Keratinocyte (primary cell): ENCODE measurements around the gene EPB41. TPM values are rescaled to one million over a fixed set of nuclear protein-coding genes. Genes with fewer than 3 reads are reported as not detected.

ENCODE experiments used
- DNase-seq: peaks from one replicate; pipeline ENCODE4 v3.0.0-alpha.2; 2011; ENCODE audit warnings: low read depth, missing footprints, low spot score
- FAIRE-seq: peaks from 2 replicates; lab custom pipeline; 2011; peaks lifted over from hg19 to GRCh38; lab: Jason Lieb, UNC
- H2AFZ ChIP-seq: 2 replicates; pipeline ENCODE4 v1.6.0; 2012; ENCODE audit warnings: low read length, control low read depth, inconsistent platforms; ENCODE audit not compliant: control insufficient read depth
- H3K27ac ChIP-seq: 2 replicates; pipeline ENCODE4 v1.5.1; 2011; ENCODE audit warnings: low read length; ENCODE audit not compliant: control insufficient read depth, insufficient read depth
- H3K27me3 ChIP-seq: 3 replicates; pipeline ENCODE4 v1.6.0; 2011; ENCODE audit warnings: low read length; ENCODE audit not compliant: control insufficient read depth, insufficient read depth; ENCODE audit errors: extremely low read depth
- H3K36me3 ChIP-seq, 2 experiments: 2 replicates in 1 of 2; 3 replicates in 1 of 2; pipeline ENCODE4 v1.5.1; 2011; ENCODE audit warnings: low read length in 2 of 2, mild to moderate bottlenecking in 1 of 2; ENCODE audit not compliant: control insufficient read depth in 2 of 2, insufficient read depth in 2 of 2; ENCODE audit errors: extremely low read depth in 1 of 2
- H3K4me1 ChIP-seq: 3 replicates; pipeline ENCODE4 v1.5.1; 2011; ENCODE audit warnings: low read length; ENCODE audit not compliant: control insufficient read depth, insufficient read depth; ENCODE audit errors: extremely low read depth
- H3K4me2 ChIP-seq: 3 replicates; pipeline ENCODE4 v1.6.0; 2011; ENCODE audit warnings: low read depth, low read length; ENCODE audit not compliant: control insufficient read depth, insufficient read depth; ENCODE audit errors: extremely low read depth
- H3K4me3 ChIP-seq, 3 experiments: fragments of 200-600 bp in 1 of 3; sonication (generic) in 1 of 3; 2 replicates in 2 of 3; 3 replicates in 1 of 3; pipeline ENCODE4 v1.5.1; 2011 to 2016; ENCODE audit warnings: low read length in 3 of 3, mild to moderate bottlenecking in 3 of 3, control low read depth in 2 of 3, inconsistent platforms in 1 of 3, low read depth in 1 of 3, mixed read lengths in 1 of 3, mixed run types in 1 of 3, moderate library complexity in 1 of 3; ENCODE audit not compliant: control insufficient read depth in 2 of 3, insufficient read depth in 2 of 3; ENCODE audit errors: extremely low read depth in 1 of 3
- H3K79me2 ChIP-seq: 2 replicates; pipeline ENCODE4 v1.6.0; 2012; ENCODE audit warnings: low read length; ENCODE audit not compliant: control insufficient read depth, insufficient read depth
- H3K9ac ChIP-seq: 3 replicates; pipeline ENCODE4 v1.6.0; 2011; ENCODE audit warnings: low read length; ENCODE audit not compliant: control insufficient read depth, insufficient read depth; ENCODE audit errors: extremely low read depth
- H3K9me1 ChIP-seq: 3 replicates; pipeline ENCODE4 v1.6.0; 2011; ENCODE audit warnings: low read length; ENCODE audit not compliant: control insufficient read depth, insufficient read depth; ENCODE audit errors: extremely low read depth
- H3K9me3 ChIP-seq: 2 replicates; pipeline ENCODE4 v1.5.1; 2012; ENCODE audit warnings: low read depth, low read length; ENCODE audit not compliant: control insufficient read depth
- H4K20me1 ChIP-seq: 3 replicates; pipeline ENCODE4 v1.6.0; 2011; ENCODE audit warnings: low read length; ENCODE audit not compliant: control insufficient read depth, insufficient read depth; ENCODE audit errors: extremely low read depth
- CTCF ChIP-seq, 3 experiments: IDR thresholded peaks in 1 of 3; conservative IDR thresholded peaks in 1 of 3; optimal IDR thresholded peaks in 1 of 3; 2 replicates in 2 of 3; 3 replicates in 1 of 3; pipeline versions ENCODE3 to v1.5.1; 2011; ENCODE audit warnings: low read length in 3 of 3, mild to moderate bottlenecking in 3 of 3, moderate library complexity in 2 of 3, control low read depth in 1 of 3, inconsistent platforms in 1 of 3; ENCODE audit not compliant: insufficient read depth in 2 of 3; ENCODE audit errors: extremely low read depth in 1 of 3
- EZH2 ChIP-seq: IDR thresholded peaks from one replicate; pipeline ENCODE4 v1.6.1; 2012; ENCODE audit warnings: inconsistent platforms, mild to moderate bottlenecking, low read length, moderate library complexity
- dilution Hi-C: fragments of 300-500 bp; cut with MboI; formaldehyde crosslinking; loops from one replicate; pipeline ENCODE4 v1.7.0; 2020; ENCODE audit warnings: low sequenced_read_pairs; ENCODE audit not compliant: extremely low pct_ligation_motif_present
- polyA plus RNA-seq, 5 experiments: library from polyadenylated mRNA; depleted of rRNA in 3 of 5; stranded (reverse) in 3 of 5; stranded (forward) in 1 of 5; unstranded in 1 of 5; fragments of >200 nt; gene quantifications; 1 replicate in 1 of 5; 2 replicates in 3 of 5; 3 replicates in 1 of 5; pipeline versions ENCODE4 v1.2.1 to v1.2.3, GENCODE V29; 2011 to 2012; ENCODE audit warnings: missing spikeins in 2 of 5, low read depth in 1 of 5, low replicate concordance in 1 of 5

EPB41 gene
- polyA plus RNA-seq, 1 donor (not counting 4 experiments of a cell fraction or from before 2014, with no cell fraction given) = 21.1 TPM

- Histone ChIP-seq H3K9ac (no peak overlapping the region), H3K9me1 (no peaks in the 10 kb centered on the region), H2AFZ (no peak overlapping the region), H3K9me3 (no peaks in the 10 kb centered on the region), H3K36me3 (peaks cover 0 to 1% of the 10 kb centered on the region in 2 experiments), H3K4me3 (no peak overlapping the region), H3K4me1 (no peaks in the 10 kb centered on the region), H4K20me1 (no peaks in the 10 kb centered on the region), H3K4me2 (no peak overlapping the region), H3K79me2 (no peaks in the 10 kb centered on the region), H3K27ac (no peak overlapping the region), H3K27me3 (no peaks in the 10 kb centered on the region)
- no peak for TF ChIP-seq EZH2
- no peak for TF ChIP-seq CTCF (optimal IDR thresholded peaks at IDR 0.05 in 1 of 3, IDR thresholded peaks at IDR 0.05 in 1 of 3, conservative IDR thresholded peaks at IDR 0.05 in 1 of 3; ENCODE audit: extremely low read depth in 1 of 3, insufficient read depth in 2 of 3, low read length in 3 of 3)
- DNase-seq (no peak), FAIRE-seq (no peak)
- dilution Hi-C loops = no loop called here
Observed at GRCh38 chr1:29017235-29017634, 102.9 kb downstream of the EPB41 start.

GRCh38 chr1:29017975-29018712 is 103.8 kb downstream of the EPB41 start:
- FAIRE-seq (no peak), DNase-seq (no peak)
- Histone ChIP-seq H3K9me1 (no peaks in the 10 kb centered on the region), H3K36me3 (peaks cover 0 to 1% of the 10 kb centered on the region in 2 experiments), H3K79me2 (no peaks in the 10 kb centered on the region), H3K4me2 (no peak overlapping the region), H3K27me3 (no peaks in the 10 kb centered on the region), H2AFZ (no peak overlapping the region), H4K20me1 (no peaks in the 10 kb centered on the region), H3K9me3 (no peaks in the 10 kb centered on the region), H3K4me1 (no peaks in the 10 kb centered on the region), H3K4me3 (no peak overlapping the region), H3K9ac (no peak overlapping the region), H3K27ac (no peak overlapping the region)
- dilution Hi-C loops = no loop called here
- no peak for TF ChIP-seq CTCF (optimal IDR thresholded peaks at IDR 0.05 in 1 of 3, IDR thresholded peaks at IDR 0.05 in 1 of 3, conservative IDR thresholded peaks at IDR 0.05 in 1 of 3; ENCODE audit: extremely low read depth in 1 of 3, insufficient read depth in 2 of 3, low read length in 3 of 3)
- TF ChIP-seq EZH2 = no peak
